GM19438 (cell line): ENCODE data around the gene PLEKHG5.

Source experiments
- ATAC-seq: cut with Tn5 transposase; IDR thresholded peaks from one replicate; pipeline ENCODE4 v1.9.1; 2021; ENCODE audit warnings: low read depth; ENCODE audit not compliant: unreplicated experiment

The PLEKHG5 gene

GRCh38 chr1:6491480-6491962 is at the start of gene PLEKHG5:
Gene PLEKHG5, minus strand, starts transcription at chr1:6491667. Its CDS starts 14,096 bp downstream, at chr1:6477571.
- ATAC-seq, result no peak

GRCh38 chr1:6538956-6539355 is 47.5 kb upstream of the PLEKHG5 start:
- ATAC-seq, result no peak

DNA sequence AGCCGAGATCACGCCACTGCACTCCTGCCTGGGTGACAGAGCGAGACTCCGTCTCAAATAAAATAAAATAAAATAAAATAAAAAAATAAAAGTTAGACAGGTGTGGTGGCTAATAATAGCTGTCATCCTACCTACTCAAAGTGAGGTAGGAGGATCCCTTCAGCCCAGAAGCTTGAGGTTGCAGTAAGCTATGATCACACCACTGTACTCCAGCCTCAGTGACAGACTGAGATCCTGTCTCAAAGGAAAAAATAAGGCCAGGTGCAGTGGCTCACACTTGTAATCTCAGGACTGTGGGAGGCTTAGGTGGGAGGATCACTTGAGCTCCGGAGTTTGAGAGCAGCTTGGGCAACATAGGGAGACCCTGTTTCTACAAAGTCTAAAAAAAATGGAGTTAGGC is 44.8 kb upstream of the PLEKHG5 start:
- no peak for ATAC-seq

DNA sequence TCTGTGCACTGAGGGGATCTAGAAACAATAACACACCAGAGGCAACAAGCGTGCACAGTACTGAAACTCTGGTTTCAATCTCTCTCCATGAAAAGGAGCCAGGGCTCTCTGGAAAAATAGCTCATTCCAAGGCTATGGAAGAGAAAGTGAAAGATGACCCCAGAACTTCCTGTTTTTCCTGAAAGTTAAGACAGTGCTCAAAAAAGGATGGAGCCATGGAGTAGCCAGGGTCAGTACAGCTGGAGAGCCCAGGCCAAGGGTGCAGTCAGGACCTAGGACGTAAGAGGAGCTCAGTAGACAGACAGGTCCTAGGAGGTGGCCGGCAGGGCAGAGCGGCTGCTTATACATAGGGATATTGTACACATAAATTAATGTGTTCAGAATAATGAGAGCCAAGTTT is 43.7 kb upstream of the PLEKHG5 start:
- no peak for ATAC-seq

GRCh38 chr1:6534248-6534822 is 42.9 kb upstream of the PLEKHG5 start:
- no peak for ATAC-seq

- no peak for ATAC-seq
These were observed 40.5 kb upstream of the PLEKHG5 start for GRCh38 chr1:6531996-6532395.

DNA sequence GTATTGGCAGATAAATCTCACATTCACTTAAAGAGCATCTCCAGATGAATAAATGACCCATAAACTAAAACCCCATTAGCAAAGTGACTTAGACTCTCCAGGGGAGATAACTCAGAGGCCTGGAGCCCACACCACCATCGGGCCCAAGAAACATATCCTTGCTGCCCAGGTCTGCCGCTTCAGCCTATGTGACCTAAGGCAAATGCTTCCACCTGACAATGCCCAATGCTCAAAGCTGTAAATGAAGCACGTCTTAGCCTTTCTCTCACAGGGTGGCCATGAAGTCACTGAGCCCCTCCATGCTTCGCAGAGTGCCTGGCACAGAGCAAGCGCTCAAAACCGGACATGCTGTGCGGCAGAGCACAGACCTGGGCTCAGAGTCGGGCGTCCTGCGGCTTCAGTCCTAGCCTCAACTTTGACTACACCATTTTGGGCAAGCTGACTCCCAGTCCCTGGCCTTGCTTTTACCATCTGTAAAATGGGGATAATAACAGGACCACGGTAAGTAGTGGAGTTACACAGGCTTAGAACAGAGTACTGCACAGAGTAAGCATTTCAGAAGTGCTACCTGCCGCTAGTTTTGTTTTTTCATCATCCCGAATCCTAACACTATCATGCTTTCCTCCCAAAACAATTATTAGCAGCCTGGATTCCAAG is 39.2 kb upstream of the PLEKHG5 start:
- ATAC-seq, result no peak

DNA sequence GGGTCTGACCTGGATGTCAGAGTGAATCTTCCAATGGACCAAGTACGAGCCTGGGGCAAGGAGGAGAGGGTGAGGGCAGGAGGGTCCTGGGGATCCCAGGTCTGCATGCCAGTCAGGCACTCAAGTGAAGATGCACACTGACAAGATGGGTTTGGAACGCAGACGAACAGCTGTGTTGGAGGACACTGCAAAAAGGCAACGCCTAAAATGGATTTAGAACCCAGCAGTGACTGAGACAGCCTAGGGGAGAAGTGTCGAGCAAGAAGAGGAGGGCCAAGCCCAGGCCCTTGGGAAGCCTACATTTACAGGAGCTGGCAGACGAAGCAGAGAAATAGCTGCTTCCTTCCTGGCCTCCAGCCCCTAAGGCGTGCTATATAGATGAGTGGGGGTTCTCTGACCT is 37.0 kb upstream of the PLEKHG5 start:
- no peak for ATAC-seq

- ATAC-seq, result no peak
These were observed 34.8 kb upstream of the PLEKHG5 start for GRCh38 chr1:6526316-6526715.

- no peak for ATAC-seq
These were observed 32.1 kb upstream of the PLEKHG5 start for GRCh38 chr1:6523566-6523965.

GRCh38 chr1:6521536-6521935 is 30.1 kb upstream of the PLEKHG5 start:
- no peak for ATAC-seq

GRCh38 chr1:6519935-6520671 is 28.6 kb upstream of the PLEKHG5 start:
- ATAC-seq, result no peak

GRCh38 chr1:6519491-6519934 is 28.0 kb upstream of the PLEKHG5 start:
- ATAC-seq, result no peak

GRCh38 chr1:6517435-6517851 is 26.0 kb upstream of the PLEKHG5 start:
- no peak for ATAC-seq

- ATAC-seq, result no peak
These were observed 24.3 kb upstream of the PLEKHG5 start for GRCh38 chr1:6515771-6516170.

DNA sequence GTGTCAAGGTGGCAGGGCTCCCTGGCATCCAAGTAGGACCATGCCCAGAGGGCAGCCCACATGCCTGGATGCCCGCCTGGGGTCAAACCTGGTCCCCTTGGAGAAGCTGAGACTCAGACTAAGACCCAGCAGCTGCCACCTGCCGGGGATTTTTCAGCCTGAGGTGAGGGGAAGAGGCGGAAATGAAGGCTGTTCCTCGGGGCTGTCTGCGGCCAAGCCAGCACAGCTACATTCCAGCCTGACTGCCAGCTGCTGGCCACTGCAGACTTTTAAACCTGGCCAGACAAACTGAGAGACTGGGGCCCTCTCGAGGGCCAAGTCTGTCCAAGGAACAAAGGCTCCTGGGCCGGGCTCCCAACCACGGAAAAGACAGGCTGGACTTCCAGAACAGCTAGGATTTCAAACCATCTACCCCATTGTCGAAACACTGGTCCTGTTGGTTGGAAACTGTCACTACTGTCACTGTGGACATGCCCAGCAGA is 21.9 kb upstream of the PLEKHG5 start:
- ATAC-seq, result no peak

GRCh38 chr1:6512908-6513280 is 21.4 kb upstream of the PLEKHG5 start:
- no peak for ATAC-seq

- ATAC-seq, result no peak
These were observed 20.9 kb upstream of the PLEKHG5 start for GRCh38 chr1:6512245-6512907.

DNA sequence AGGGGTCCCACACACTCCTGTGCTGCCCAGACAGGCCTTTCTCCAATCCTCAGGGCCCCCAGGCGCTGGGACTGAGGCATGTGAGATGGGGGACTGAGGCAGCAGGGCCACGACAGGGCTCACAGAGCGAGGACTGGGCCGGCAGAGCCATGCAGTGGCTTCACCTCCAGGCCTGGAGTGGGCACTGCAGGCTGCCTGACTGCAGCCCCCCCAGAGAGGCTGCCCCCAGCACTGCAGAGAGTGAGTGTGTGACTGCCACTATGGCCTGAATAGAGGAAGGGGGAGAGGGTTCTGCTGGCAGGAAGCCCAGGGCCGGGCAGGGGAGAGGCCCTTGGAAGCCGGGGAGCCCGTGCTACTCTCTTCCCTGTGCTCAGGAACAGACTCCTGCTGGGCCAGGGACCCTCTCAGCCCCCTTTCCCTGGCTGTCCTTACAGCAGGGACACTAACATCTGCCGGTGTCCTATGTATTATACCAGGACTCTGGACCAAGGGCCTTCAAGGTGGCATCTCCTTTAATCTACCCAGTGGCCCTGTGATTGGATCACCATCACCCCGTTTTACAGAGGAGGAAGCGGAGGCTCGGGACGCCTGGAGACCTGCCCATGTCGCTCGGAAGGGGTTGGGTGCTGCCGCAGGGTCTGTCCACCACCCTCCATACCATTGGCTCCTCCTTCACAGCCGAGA is 20.2 kb upstream of the PLEKHG5 start:
- ATAC-seq, result no peak

GRCh38 chr1:6511056-6511455 is 19.6 kb upstream of the PLEKHG5 start:
- no peak for ATAC-seq
